Measurements from ENCODE around the gene VPS16. TPM values are rescaled to one million over a fixed set of nuclear protein-coding genes. Genes with fewer than 3 reads are reported as not detected.

The VPS16 gene
- total and polyA plus RNA-seq, 2 donors (not counting 1 experiment from before 2014, with no cell fraction given): 63.0 to 68.2 TPM

- Histone ChIP-seq H2AFZ (ENCODE audit: insufficient read depth, low read depth, low read length, poor library complexity, severe bottlenecking) (no peak overlapping the region), H3K79me2 (ENCODE audit: control insufficient read depth, insufficient read depth, low read length) (no peaks in the 10 kb centered on the region), H3K4me3 (ENCODE audit: control extremely low read depth in 1 of 5, extremely low read depth in 1 of 5, insufficient read depth in 1 of 5, low read depth in 2 of 5, low read length in 4 of 5) (no peak overlapping the region), H3K4me2 (replicated peaks; ENCODE audit: low read depth, low read length, poor library complexity, severe bottlenecking) (no peak overlapping the region), H3K9ac (ENCODE audit: low read length) (no peak overlapping the region), H3K36me3 (replicated peaks in 1 of 2; ENCODE audit: control extremely low read depth in 1 of 2, control insufficient read depth in 1 of 2, extremely low read depth in 1 of 2, insufficient read depth in 2 of 2, low read length in 1 of 2) (no peaks in the 10 kb centered on the region), H3K27me3 (replicated peaks in 1 of 4; ENCODE audit: control extremely low read depth in 1 of 4, control insufficient read depth in 3 of 4, insufficient read depth in 4 of 4, low read length in 3 of 4) (peaks cover 0 to 18% (median 9%) of the 10 kb centered on the region in 4 experiments), H3K9me3 (ENCODE audit: control extremely low read depth in 1 of 3, control insufficient read depth in 2 of 3, insufficient read depth in 1 of 3, low read length in 2 of 3) (peaks cover 5 to 7% (median 6%) of the 10 kb centered on the region in 3 donors), H4K20me1 (ENCODE audit: control insufficient read depth, insufficient read depth, low read length, poor library complexity, severe bottlenecking) (no peaks in the 10 kb centered on the region), H3K4me1 (ENCODE audit: control insufficient read depth in 2 of 2, insufficient read depth in 2 of 2, low read length in 2 of 2) (no peaks in the 10 kb centered on the region), H3K27ac (ENCODE audit: low read length in 2 of 2) (no peak overlapping the region)
- DNase-seq: no peak
- Mint-ChIP-seq H3K4me3 (no peak overlapping the region), H3K4me1 (no peaks in the 10 kb centered on the region), H3K9me3 (ENCODE audit: insufficient read depth) (peaks cover 5% of the 10 kb centered on the region), H3K27ac (no peak overlapping the region), H3K27me3 (peaks cover 59% of the 10 kb centered on the region)
- TF ChIP-seq EZH2 (IDR thresholded peaks at IDR 0.05; ENCODE audit: borderline replicate concordance, insufficient read depth, low read depth, low read length, poor library complexity, severe bottlenecking) (no peak), CTCF (IDR thresholded peaks at IDR 0.05) (no peak)
- POLR2A ChIA-PET: interaction anchor here (0.7 kb wide), 1 partner anchor 12 kb away, joined by 9 read pairs; no protein-coding TSS in a partner anchor
- 93% methylated on average over 5 of the region's 10 CpGs for WGBS (ENCODE audit: insufficient coverage)
- no peak for ATAC-seq (ENCODE audit: low read depth)
- CTCF ChIA-PET: no interaction called here
- intact Hi-C loops (cut with micrococcal nuclease): no loop called here
Observed at GRCh38 chr20:2809690-2810089, 30.9 kb upstream of the VPS16 start.

GRCh38 chr20:2812189-2812588 is 28.4 kb upstream of the VPS16 start:
- intact Hi-C loops (cut with micrococcal nuclease): no loop called here
- Mint-ChIP-seq H3K27me3 (peaks cover 46% of the 10 kb centered on the region), H3K9me3 (ENCODE audit: insufficient read depth) (peaks cover 5% of the 10 kb centered on the region), H3K27ac (no peak overlapping the region), H3K4me3 (no peak overlapping the region), H3K4me1 (no peaks in the 10 kb centered on the region)
- H3K27ac ChIP-seq (ENCODE audit: low read length in 2 of 2): no peak overlapping the region
- H2AFZ ChIP-seq (ENCODE audit: insufficient read depth, low read depth, low read length, poor library complexity, severe bottlenecking): no peak overlapping the region
- H3K4me3 ChIP-seq (ENCODE audit: control extremely low read depth in 1 of 5, extremely low read depth in 1 of 5, insufficient read depth in 1 of 5, low read depth in 2 of 5, low read length in 4 of 5): no peak overlapping the region
- H3K36me3 ChIP-seq (replicated peaks in 1 of 2; ENCODE audit: control extremely low read depth in 1 of 2, control insufficient read depth in 1 of 2, extremely low read depth in 1 of 2, insufficient read depth in 2 of 2, low read length in 1 of 2): no peaks in the 10 kb centered on the region
- WGBS (ENCODE audit: insufficient coverage): 100% methylated on average over 1 of the region's 3 CpGs
- H3K27me3 ChIP-seq (replicated peaks in 1 of 4; ENCODE audit: control extremely low read depth in 1 of 4, control insufficient read depth in 3 of 4, insufficient read depth in 4 of 4, low read length in 3 of 4): peaks cover 0 to 15% (median 7%) of the 10 kb centered on the region in 4 experiments
- DNase-seq (no peak), ATAC-seq (ENCODE audit: low read depth) (no peak)
- ChIA-PET POLR2A (no interaction called here), CTCF (no interaction called here)
- H3K9me3 ChIP-seq (ENCODE audit: control extremely low read depth in 1 of 3, control insufficient read depth in 2 of 3, insufficient read depth in 1 of 3, low read length in 2 of 3): peaks cover 5 to 7% (median 6%) of the 10 kb centered on the region in 3 donors
- no peaks in the 10 kb centered on the region for H3K4me1 ChIP-seq (ENCODE audit: control insufficient read depth in 2 of 2, insufficient read depth in 2 of 2, low read length in 2 of 2)
- no peak overlapping the region for H3K9ac ChIP-seq (ENCODE audit: low read length)
- H3K4me2 ChIP-seq (replicated peaks; ENCODE audit: low read depth, low read length, poor library complexity, severe bottlenecking): no peak overlapping the region
- no peaks in the 10 kb centered on the region for H3K79me2 ChIP-seq (ENCODE audit: control insufficient read depth, insufficient read depth, low read length)
- no peaks in the 10 kb centered on the region for H4K20me1 ChIP-seq (ENCODE audit: control insufficient read depth, insufficient read depth, low read length, poor library complexity, severe bottlenecking)
- TF ChIP-seq EZH2 (IDR thresholded peaks at IDR 0.05; ENCODE audit: borderline replicate concordance, insufficient read depth, low read depth, low read length, poor library complexity, severe bottlenecking): no peak
- TF ChIP-seq CTCF (IDR thresholded peaks at IDR 0.05): no peak
